ENCODE results near the gene RAPGEF2.

RAPGEF2 gene

DNA sequence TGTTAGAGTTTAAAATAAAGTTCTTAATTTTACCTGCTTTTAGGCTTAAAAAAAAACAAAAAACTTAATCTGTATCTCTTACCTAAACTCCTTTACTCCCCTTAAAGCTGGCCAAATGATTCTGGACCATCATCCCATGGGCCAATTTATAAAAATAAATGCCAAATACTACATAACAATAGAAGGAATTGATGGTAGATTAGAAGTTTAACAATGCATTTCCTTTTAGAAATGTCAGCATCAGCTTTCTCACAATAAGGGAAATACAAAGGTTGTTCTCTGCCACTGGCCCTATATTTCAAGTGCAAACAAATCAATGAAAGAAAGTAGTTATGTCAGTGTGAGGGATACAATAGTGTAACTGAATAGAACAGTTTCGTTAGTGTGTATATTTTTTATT lies 5.7 kb upstream of the RAPGEF2 start:
- Histone ChIP-seq H3K4me2 (ENCODE audit: low read depth, low read length, poor library complexity, severe bottlenecking) (no peak overlapping the region), H3F3A (ENCODE audit: insufficient read depth) (0 out of 2 replicates have a peak, but pooled peaks cover 3% of the 10 kb centered on the region), H3K36me3 (ENCODE audit: low read length) (no peaks in the 10 kb centered on the region), H3K79me2 (ENCODE audit: insufficient read depth, low read length) (no peaks in the 10 kb centered on the region), H3K9me3 (ENCODE audit: insufficient read depth, low read length) (no peaks in the 10 kb centered on the region), H3K9me2 (replicated peaks; ENCODE audit: insufficient read depth, low read length) (no peaks in the 10 kb centered on the region), H3K27me3 (ENCODE audit: low read length) (no peaks in the 10 kb centered on the region), H3K4me3 (ENCODE audit: insufficient read depth, low read length, poor library complexity, severe bottlenecking) (no peak overlapping the region), H3K9ac (ENCODE audit: low read length) (no peak overlapping the region), H4K20me1 (ENCODE audit: low read depth, low read length) (no peaks in the 10 kb centered on the region), H2AFZ (ENCODE audit: low read depth, low read length, severe bottlenecking) (no peak overlapping the region), H3K27ac (ENCODE audit: low read depth, low read length) (no peak overlapping the region)
- TF ChIP-seq EZH2phosphoT487 (conservative IDR thresholded peaks at IDR 0.05; ENCODE audit: low read length), result no peak
- TF ChIP-seq, protein P1, sequence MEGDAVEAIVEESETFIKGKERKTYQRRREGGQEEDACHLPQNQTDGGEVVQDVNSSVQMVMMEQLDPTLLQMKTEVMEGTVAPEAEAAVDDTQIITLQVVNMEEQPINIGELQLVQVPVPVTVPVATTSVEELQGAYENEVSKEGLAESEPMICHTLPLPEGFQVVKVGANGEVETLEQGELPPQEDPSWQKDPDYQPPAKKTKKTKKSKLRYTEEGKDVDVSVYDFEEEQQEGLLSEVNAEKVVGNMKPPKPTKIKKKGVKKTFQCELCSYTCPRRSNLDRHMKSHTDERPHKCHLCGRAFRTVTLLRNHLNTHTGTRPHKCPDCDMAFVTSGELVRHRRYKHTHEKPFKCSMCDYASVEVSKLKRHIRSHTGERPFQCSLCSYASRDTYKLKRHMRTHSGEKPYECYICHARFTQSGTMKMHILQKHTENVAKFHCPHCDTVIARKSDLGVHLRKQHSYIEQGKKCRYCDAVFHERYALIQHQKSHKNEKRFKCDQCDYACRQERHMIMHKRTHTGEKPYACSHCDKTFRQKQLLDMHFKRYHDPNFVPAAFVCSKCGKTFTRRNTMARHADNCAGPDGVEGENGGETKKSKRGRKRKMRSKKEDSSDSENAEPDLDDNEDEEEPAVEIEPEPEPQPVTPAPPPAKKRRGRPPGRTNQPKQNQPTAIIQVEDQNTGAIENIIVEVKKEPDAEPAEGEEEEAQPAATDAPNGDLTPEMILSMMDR (IDR thresholded peaks at IDR 0.05; ENCODE audit: insufficient read depth, low read length, poor library complexity, severe bottlenecking), result no peak

GRCh38 chr4:159097785-159098184 lies 5.1 kb upstream of the RAPGEF2 start:
- Histone ChIP-seq H3K36me3 (ENCODE audit: low read length) (no peaks in the 10 kb centered on the region), H3K27me3 (ENCODE audit: low read length) (no peaks in the 10 kb centered on the region), H3F3A (ENCODE audit: insufficient read depth) (0 out of 2 replicates have a peak, but pooled peaks cover 3% of the 10 kb centered on the region), H4K20me1 (ENCODE audit: low read depth, low read length) (no peaks in the 10 kb centered on the region), H3K9me2 (replicated peaks; ENCODE audit: insufficient read depth, low read length) (no peaks in the 10 kb centered on the region), H3K79me2 (ENCODE audit: insufficient read depth, low read length) (no peaks in the 10 kb centered on the region), H3K9ac (ENCODE audit: low read length) (no peak overlapping the region), H2AFZ (ENCODE audit: low read depth, low read length, severe bottlenecking) (no peak overlapping the region), H3K27ac (ENCODE audit: low read depth, low read length) (no peak overlapping the region), H3K4me3 (ENCODE audit: insufficient read depth, low read length, poor library complexity, severe bottlenecking) (no peak overlapping the region), H3K4me2 (ENCODE audit: low read depth, low read length, poor library complexity, severe bottlenecking) (no peak overlapping the region), H3K9me3 (ENCODE audit: insufficient read depth, low read length) (no peaks in the 10 kb centered on the region)
- TF ChIP-seq EZH2phosphoT487 (conservative IDR thresholded peaks at IDR 0.05; ENCODE audit: low read length), result no peak
- TF ChIP-seq, protein P1 (IDR thresholded peaks at IDR 0.05; ENCODE audit: insufficient read depth, low read length, poor library complexity, severe bottlenecking), result no peak

GRCh38 chr4:159098482-159099127 lies 4.3 kb upstream of the RAPGEF2 start:
- H3K9ac ChIP-seq (ENCODE audit: low read length), result no peak overlapping the region
- H3F3A ChIP-seq (ENCODE audit: insufficient read depth), result 0 out of 2 replicates have a peak, but pooled peaks cover 3% of the 10 kb centered on the region
- no peak overlapping the region for H3K4me2 ChIP-seq (ENCODE audit: low read depth, low read length, poor library complexity, severe bottlenecking)
- no peaks in the 10 kb centered on the region for H3K27me3 ChIP-seq (ENCODE audit: low read length)
- no peaks in the 10 kb centered on the region for H3K9me2 ChIP-seq (replicated peaks; ENCODE audit: insufficient read depth, low read length)
- no peaks in the 10 kb centered on the region for H3K9me3 ChIP-seq (ENCODE audit: insufficient read depth, low read length)
- H4K20me1 ChIP-seq (ENCODE audit: low read depth, low read length), result no peaks in the 10 kb centered on the region
- TF ChIP-seq, protein P1 (IDR thresholded peaks at IDR 0.05; ENCODE audit: insufficient read depth, low read length, poor library complexity, severe bottlenecking), result no peak
- no peak for TF ChIP-seq EZH2phosphoT487 (conservative IDR thresholded peaks at IDR 0.05; ENCODE audit: low read length)
- no peak overlapping the region for H2AFZ ChIP-seq (ENCODE audit: low read depth, low read length, severe bottlenecking)
- H3K36me3 ChIP-seq (ENCODE audit: low read length), result no peaks in the 10 kb centered on the region
- H3K27ac ChIP-seq (ENCODE audit: low read depth, low read length), result no peak overlapping the region
- no peaks in the 10 kb centered on the region for H3K79me2 ChIP-seq (ENCODE audit: insufficient read depth, low read length)
- H3K4me3 ChIP-seq (ENCODE audit: insufficient read depth, low read length, poor library complexity, severe bottlenecking), result no peak overlapping the region
